ENCODE data around the gene ARL15.

Gene ARL15

GRCh38 chr5:53882006-53882675 lies 428.2 kb downstream of the ARL15 start:
- Histone ChIP-seq H3K9ac (ENCODE audit: low read depth in 1 of 2, low read length in 2 of 2) (no peak overlapping the region), H3K27ac (ENCODE audit: low read depth in 2 of 2, low read length in 2 of 2) (no peak overlapping the region), H3K4me1 (ENCODE audit: control insufficient read depth in 2 of 2, insufficient read depth in 2 of 2, low read length in 2 of 2) (no peaks in the 10 kb centered on the region), H3K4me3 (ENCODE audit: low read length in 2 of 2) (no peak overlapping the region), H3K36me3 (ENCODE audit: control insufficient read depth in 2 of 2, insufficient read depth in 2 of 2, low read length in 2 of 2) (no peaks in the 10 kb centered on the region), H3K9me3 (ENCODE audit: control insufficient read depth in 2 of 2, low read length in 2 of 2) (no peaks in the 10 kb centered on the region), H3K27me3 (ENCODE audit: control insufficient read depth in 2 of 2, insufficient read depth in 2 of 2, low read length in 2 of 2) (no peaks in the 10 kb centered on the region)

GRCh38 chr5:53879708-53880323 lies 430.6 kb downstream of the ARL15 start:
- Histone ChIP-seq H3K27me3 (ENCODE audit: control insufficient read depth in 2 of 2, insufficient read depth in 2 of 2, low read length in 2 of 2) (no peaks in the 10 kb centered on the region), H3K9ac (ENCODE audit: low read depth in 1 of 2, low read length in 2 of 2) (no peak overlapping the region), H3K4me3 (ENCODE audit: low read length in 2 of 2) (no peak overlapping the region), H3K36me3 (ENCODE audit: control insufficient read depth in 2 of 2, insufficient read depth in 2 of 2, low read length in 2 of 2) (no peaks in the 10 kb centered on the region), H3K27ac (ENCODE audit: low read depth in 2 of 2, low read length in 2 of 2) (no peak overlapping the region), H3K4me1 (ENCODE audit: control insufficient read depth in 2 of 2, insufficient read depth in 2 of 2, low read length in 2 of 2) (no peaks in the 10 kb centered on the region), H3K9me3 (ENCODE audit: control insufficient read depth in 2 of 2, low read length in 2 of 2) (no peaks in the 10 kb centered on the region)

GRCh38 chr5:53878015-53878414 lies 432.4 kb downstream of the ARL15 start:
- Histone ChIP-seq H3K9me3 (ENCODE audit: control insufficient read depth in 2 of 2, low read length in 2 of 2) (no peaks in the 10 kb centered on the region), H3K4me3 (ENCODE audit: low read length in 2 of 2) (no peak overlapping the region), H3K9ac (ENCODE audit: low read depth in 1 of 2, low read length in 2 of 2) (no peak overlapping the region), H3K27ac (ENCODE audit: low read depth in 2 of 2, low read length in 2 of 2) (no peak overlapping the region), H3K36me3 (ENCODE audit: control insufficient read depth in 2 of 2, insufficient read depth in 2 of 2, low read length in 2 of 2) (no peaks in the 10 kb centered on the region), H3K4me1 (ENCODE audit: control insufficient read depth in 2 of 2, insufficient read depth in 2 of 2, low read length in 2 of 2) (no peaks in the 10 kb centered on the region), H3K27me3 (ENCODE audit: control insufficient read depth in 2 of 2, insufficient read depth in 2 of 2, low read length in 2 of 2) (no peaks in the 10 kb centered on the region)

DNA sequence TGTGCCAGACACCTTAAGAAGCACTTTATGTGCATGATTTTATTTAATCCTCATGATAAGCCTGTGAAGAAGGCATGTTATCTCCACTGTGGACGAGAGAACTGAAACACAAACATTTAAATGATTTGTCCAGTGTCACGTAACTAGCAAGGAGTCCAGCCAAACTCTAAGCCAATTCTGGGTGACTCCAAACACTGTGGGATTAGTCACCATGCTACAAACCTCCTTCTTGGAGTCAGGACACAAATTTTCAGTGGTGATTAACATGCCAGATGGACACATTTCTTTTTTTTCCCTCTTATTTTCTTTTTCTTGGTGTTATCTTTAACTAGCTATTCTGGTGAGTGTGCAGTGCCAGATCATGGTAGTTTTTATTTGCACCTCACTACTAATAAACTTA lies 433.1 kb downstream of the ARL15 start:
- no peak overlapping the region for H3K4me3 ChIP-seq (ENCODE audit: low read length in 2 of 2)
- no peaks in the 10 kb centered on the region for H3K9me3 ChIP-seq (ENCODE audit: control insufficient read depth in 2 of 2, low read length in 2 of 2)
- no peak overlapping the region for H3K9ac ChIP-seq (ENCODE audit: low read depth in 1 of 2, low read length in 2 of 2)
- no peaks in the 10 kb centered on the region for H3K36me3 ChIP-seq (ENCODE audit: control insufficient read depth in 2 of 2, insufficient read depth in 2 of 2, low read length in 2 of 2)
- H3K27me3 ChIP-seq (ENCODE audit: control insufficient read depth in 2 of 2, insufficient read depth in 2 of 2, low read length in 2 of 2), result no peaks in the 10 kb centered on the region
- H3K4me1 ChIP-seq (ENCODE audit: control insufficient read depth in 2 of 2, insufficient read depth in 2 of 2, low read length in 2 of 2), result no peaks in the 10 kb centered on the region
- H3K27ac ChIP-seq (ENCODE audit: low read depth in 2 of 2, low read length in 2 of 2), result no peak overlapping the region

DNA sequence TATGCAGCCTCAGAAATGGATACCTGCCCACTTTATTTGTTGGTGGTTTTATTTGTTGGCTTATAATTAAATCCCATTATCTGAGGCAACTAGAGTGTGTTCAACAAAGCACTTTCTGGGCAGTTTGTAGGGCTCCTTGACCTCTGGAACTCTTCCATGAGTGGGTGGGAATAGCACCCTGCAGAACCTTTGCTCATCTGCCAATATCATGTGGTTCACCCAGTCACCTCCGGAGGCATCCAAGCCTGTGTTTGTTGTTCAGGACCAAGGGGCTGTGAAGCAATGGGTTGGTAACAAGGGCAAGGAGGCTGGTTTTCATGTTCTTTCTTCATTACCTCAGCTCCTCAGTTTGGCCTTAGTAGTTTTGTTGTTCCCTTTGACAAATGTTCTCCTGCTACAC lies 436.0 kb downstream of the ARL15 start:
- no peak overlapping the region for H3K4me3 ChIP-seq (ENCODE audit: low read length in 2 of 2)
- H3K27me3 ChIP-seq (ENCODE audit: control insufficient read depth in 2 of 2, insufficient read depth in 2 of 2, low read length in 2 of 2), result no peaks in the 10 kb centered on the region
- no peaks in the 10 kb centered on the region for H3K36me3 ChIP-seq (ENCODE audit: control insufficient read depth in 2 of 2, insufficient read depth in 2 of 2, low read length in 2 of 2)
- no peaks in the 10 kb centered on the region for H3K9me3 ChIP-seq (ENCODE audit: control insufficient read depth in 2 of 2, low read length in 2 of 2)
- no peak overlapping the region for H3K27ac ChIP-seq (ENCODE audit: low read depth in 2 of 2, low read length in 2 of 2)
- H3K4me1 ChIP-seq (ENCODE audit: control insufficient read depth in 2 of 2, insufficient read depth in 2 of 2, low read length in 2 of 2), result no peaks in the 10 kb centered on the region
- no peak overlapping the region for H3K9ac ChIP-seq (ENCODE audit: low read depth in 1 of 2, low read length in 2 of 2)

- H3K4me1 ChIP-seq (ENCODE audit: control insufficient read depth in 2 of 2, insufficient read depth in 2 of 2, low read length in 2 of 2), result no peaks in the 10 kb centered on the region
- H3K9me3 ChIP-seq (ENCODE audit: control insufficient read depth in 2 of 2, low read length in 2 of 2), result no peaks in the 10 kb centered on the region
- no peak overlapping the region for H3K27ac ChIP-seq (ENCODE audit: low read depth in 2 of 2, low read length in 2 of 2)
- H3K36me3 ChIP-seq (ENCODE audit: control insufficient read depth in 2 of 2, insufficient read depth in 2 of 2, low read length in 2 of 2), result no peaks in the 10 kb centered on the region
- H3K27me3 ChIP-seq (ENCODE audit: control insufficient read depth in 2 of 2, insufficient read depth in 2 of 2, low read length in 2 of 2), result no peaks in the 10 kb centered on the region
- H3K9ac ChIP-seq (ENCODE audit: low read depth in 1 of 2, low read length in 2 of 2), result no peak overlapping the region
- no peak overlapping the region for H3K4me3 ChIP-seq (ENCODE audit: low read length in 2 of 2)
Measured at GRCh38 chr5:53873235-53873634, 437.1 kb downstream of the ARL15 start.

GRCh38 chr5:53871775-53872174 lies 438.6 kb downstream of the ARL15 start:
- H3K27me3 ChIP-seq (ENCODE audit: control insufficient read depth in 2 of 2, insufficient read depth in 2 of 2, low read length in 2 of 2), result no peaks in the 10 kb centered on the region
- no peak overlapping the region for H3K27ac ChIP-seq (ENCODE audit: low read depth in 2 of 2, low read length in 2 of 2)
- no peaks in the 10 kb centered on the region for H3K9me3 ChIP-seq (ENCODE audit: control insufficient read depth in 2 of 2, low read length in 2 of 2)
- no peaks in the 10 kb centered on the region for H3K4me1 ChIP-seq (ENCODE audit: control insufficient read depth in 2 of 2, insufficient read depth in 2 of 2, low read length in 2 of 2)
- H3K36me3 ChIP-seq (ENCODE audit: control insufficient read depth in 2 of 2, insufficient read depth in 2 of 2, low read length in 2 of 2), result no peaks in the 10 kb centered on the region
- H3K9ac ChIP-seq (ENCODE audit: low read depth in 1 of 2, low read length in 2 of 2), result no peak overlapping the region
- H3K4me3 ChIP-seq (ENCODE audit: low read length in 2 of 2), result no peak overlapping the region

DNA sequence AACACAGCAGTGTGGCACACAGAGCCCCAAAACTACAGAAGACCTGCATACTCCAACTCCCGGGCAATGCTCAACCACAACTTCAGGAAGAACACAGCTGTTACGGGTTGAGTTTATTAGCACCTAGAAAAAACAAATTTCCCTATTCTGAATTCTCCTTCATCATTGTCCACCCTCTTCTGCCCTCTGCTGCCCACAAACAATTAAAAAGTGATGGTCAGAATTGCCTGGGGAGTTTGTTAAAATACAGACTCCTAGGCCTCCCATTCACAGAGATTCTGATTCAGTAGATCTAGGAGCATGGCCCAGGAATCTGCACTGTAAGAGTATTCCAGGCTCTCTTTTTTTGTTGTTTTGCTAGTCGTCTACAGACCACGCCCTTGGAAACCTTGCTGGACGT lies 439.3 kb downstream of the ARL15 start:
- Histone ChIP-seq H3K9me3 (ENCODE audit: control insufficient read depth in 2 of 2, low read length in 2 of 2) (no peaks in the 10 kb centered on the region), H3K9ac (ENCODE audit: low read depth in 1 of 2, low read length in 2 of 2) (no peak overlapping the region), H3K27me3 (ENCODE audit: control insufficient read depth in 2 of 2, insufficient read depth in 2 of 2, low read length in 2 of 2) (no peaks in the 10 kb centered on the region), H3K4me1 (ENCODE audit: control insufficient read depth in 2 of 2, insufficient read depth in 2 of 2, low read length in 2 of 2) (no peaks in the 10 kb centered on the region), H3K4me3 (ENCODE audit: low read length in 2 of 2) (no peak overlapping the region), H3K36me3 (ENCODE audit: control insufficient read depth in 2 of 2, insufficient read depth in 2 of 2, low read length in 2 of 2) (no peaks in the 10 kb centered on the region), H3K27ac (ENCODE audit: low read depth in 2 of 2, low read length in 2 of 2) (no peak overlapping the region)

DNA sequence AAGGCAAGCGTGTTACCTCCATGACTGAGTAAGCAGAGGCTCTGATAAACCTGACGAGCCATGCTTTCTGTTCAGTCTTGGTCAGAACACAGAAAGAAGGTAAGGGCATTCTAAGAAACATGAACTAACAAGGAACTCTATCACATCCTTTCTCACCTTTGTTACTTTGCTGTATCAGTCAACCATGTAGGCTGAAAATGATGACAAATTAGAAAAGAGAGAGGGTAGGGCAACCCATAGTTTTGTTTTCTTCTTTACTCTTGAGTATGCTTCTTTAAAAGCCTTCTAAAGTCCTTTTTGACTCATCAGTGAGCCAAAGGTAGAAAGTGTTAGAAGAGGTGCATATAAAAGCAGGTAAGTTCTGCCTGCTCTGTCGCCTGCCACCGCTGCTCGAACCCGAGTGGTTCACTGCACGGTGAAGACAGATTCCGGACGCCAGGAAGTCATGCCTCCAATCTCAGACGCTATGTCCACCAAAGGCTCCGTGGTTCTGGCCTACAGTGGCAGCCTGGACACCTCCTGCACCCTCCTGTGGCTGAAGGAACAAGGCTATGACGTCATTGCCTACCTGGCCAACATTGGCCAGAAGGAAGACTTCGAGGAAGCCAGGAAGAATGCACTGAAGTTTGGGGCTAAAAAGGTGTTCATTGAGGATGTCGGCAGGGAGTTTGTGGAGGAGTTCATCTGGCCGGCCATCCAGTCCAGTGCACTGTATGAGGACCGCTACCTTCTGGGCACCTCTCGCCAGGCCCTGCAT lies 451.5 kb downstream of the ARL15 start:
- no peaks in the 10 kb centered on the region for H3K4me1 ChIP-seq (ENCODE audit: control insufficient read depth in 2 of 2, insufficient read depth in 2 of 2, low read length in 2 of 2)

GRCh38 chr5:53856506-53856905 lies 453.9 kb downstream of the ARL15 start:
- Histone ChIP-seq H3K4me3 (ENCODE audit: low read length in 2 of 2) (no peak overlapping the region), H3K27ac (ENCODE audit: low read depth in 2 of 2, low read length in 2 of 2) (no peak overlapping the region), H3K9me3 (ENCODE audit: control insufficient read depth in 2 of 2, low read length in 2 of 2) (peaks cover 0 to 2% of the 10 kb centered on the region in 2 donors), H3K27me3 (ENCODE audit: control insufficient read depth in 2 of 2, insufficient read depth in 2 of 2, low read length in 2 of 2) (no peaks in the 10 kb centered on the region), H3K9ac (ENCODE audit: low read depth in 1 of 2, low read length in 2 of 2) (no peak overlapping the region), H3K36me3 (ENCODE audit: control insufficient read depth in 2 of 2, insufficient read depth in 2 of 2, low read length in 2 of 2) (no peaks in the 10 kb centered on the region), H3K4me1 (ENCODE audit: control insufficient read depth in 2 of 2, insufficient read depth in 2 of 2, low read length in 2 of 2) (no peaks in the 10 kb centered on the region)

More for the DNA sequence above, 451.5 kb downstream of the ARL15 start:
- Histone ChIP-seq H3K9ac (ENCODE audit: low read depth in 1 of 2, low read length in 2 of 2) (no peak overlapping the region), H3K36me3 (ENCODE audit: control insufficient read depth in 2 of 2, insufficient read depth in 2 of 2, low read length in 2 of 2) (no peaks in the 10 kb centered on the region), H3K9me3 (ENCODE audit: control insufficient read depth in 2 of 2, low read length in 2 of 2) (peaks cover 0 to 2% of the 10 kb centered on the region in 2 donors), H3K27ac (ENCODE audit: low read depth in 2 of 2, low read length in 2 of 2) (no peak overlapping the region), H3K27me3 (ENCODE audit: control insufficient read depth in 2 of 2, insufficient read depth in 2 of 2, low read length in 2 of 2) (no peaks in the 10 kb centered on the region), H3K4me3 (ENCODE audit: low read length in 2 of 2) (no peak overlapping the region)
